Measurements from ENCODE around the gene MED12. TPM values are rescaled to one million over a fixed set of nuclear protein-coding genes. Genes with fewer than 3 reads are reported as not detected.

MED12 gene
- total RNA-seq, 4 donors from 2014 or later = 29.0 to 74.4 (median 36.0) TPM

DNA sequence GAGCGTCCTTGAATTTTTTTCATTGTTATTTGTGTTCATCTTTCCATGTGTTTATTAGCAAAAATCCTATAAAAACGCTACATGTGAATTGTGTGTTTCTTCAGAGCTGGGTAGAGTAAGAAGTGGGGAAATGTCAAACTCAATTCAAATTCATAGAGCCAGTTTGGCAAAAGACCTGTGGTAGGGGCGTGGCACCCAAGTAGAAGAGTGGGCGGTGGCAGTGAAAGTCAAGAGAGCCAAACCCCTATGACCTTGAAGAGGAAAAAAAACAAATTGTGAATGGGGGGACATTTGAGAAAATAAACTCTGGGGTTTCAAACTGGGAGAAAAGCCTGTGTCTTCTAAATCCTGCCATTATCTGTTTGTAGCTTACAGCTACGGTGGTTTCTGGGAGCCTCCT, 27.1 kb upstream of the MED12 start:
- TF ChIP-seq CTCF (IDR thresholded peaks at IDR 0.05) = no peak
- DNase-seq (ENCODE audit: low spot score) = no peak
- no peak for ATAC-seq (ENCODE audit: low FRiP score)

- no peak for DNase-seq (ENCODE audit: low spot score)
- TF ChIP-seq CTCF (IDR thresholded peaks at IDR 0.05) = no peak
- ATAC-seq (ENCODE audit: low FRiP score) = no peak
Observed at GRCh38 chrX:71095033-71095432, 23.4 kb upstream of the MED12 start.

GRCh38 chrX:71095555-71095980, 22.8 kb upstream of the MED12 start, which contains the start of gene FOXO4:
Gene FOXO4 (plus strand): TSS chrX:71095851. CDS start chrX:71096529, 678 bp downstream.
- ATAC-seq (ENCODE audit: low FRiP score) = peak; percentile 86
- peak; percentile 62 for DNase-seq (ENCODE audit: low spot score)
- no peak for TF ChIP-seq CTCF (IDR thresholded peaks at IDR 0.05)

DNA sequence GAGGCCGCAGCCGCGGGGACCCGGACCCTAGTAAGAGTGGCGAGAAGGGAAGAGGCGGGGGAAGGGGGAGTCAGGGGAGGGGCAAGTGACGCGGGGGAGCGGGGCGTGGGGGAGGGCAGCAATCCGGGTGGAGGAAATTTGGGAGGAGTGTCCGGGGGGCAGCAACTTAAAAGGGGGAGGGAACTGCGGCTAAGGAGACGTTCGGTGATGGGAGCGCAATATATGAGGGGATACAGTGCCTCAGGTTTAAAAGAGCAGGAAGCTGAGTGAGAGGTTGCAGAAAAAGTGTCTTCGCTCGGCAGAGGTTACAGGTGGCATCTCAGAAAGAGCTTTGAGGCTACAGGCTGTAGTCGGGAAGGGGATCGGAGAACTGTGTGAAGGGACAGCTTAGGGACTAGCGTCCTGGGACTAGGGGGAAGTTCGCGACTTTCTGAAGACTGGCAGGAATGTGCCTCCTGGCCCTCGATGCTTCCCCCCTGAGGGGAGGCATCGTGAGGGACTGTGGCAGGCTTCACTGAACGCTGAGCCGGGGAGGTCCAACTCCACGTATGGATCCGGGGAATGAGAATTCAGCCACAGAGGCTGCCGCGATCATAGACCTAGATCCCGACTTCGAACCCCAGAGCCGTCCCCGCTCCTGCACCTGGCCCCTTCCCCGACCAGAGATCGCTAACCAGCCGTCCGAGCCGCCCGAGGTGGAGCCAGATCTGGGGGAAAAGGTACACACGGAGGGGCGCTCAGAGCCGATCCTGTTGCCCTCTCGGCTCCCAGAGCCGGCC, 22.2 kb upstream of the MED12 start:
- no peak for TF ChIP-seq CTCF (IDR thresholded peaks at IDR 0.05)
- no peak for DNase-seq (ENCODE audit: low spot score)
- ATAC-seq (ENCODE audit: low FRiP score) = peak; percentile 22

DNA sequence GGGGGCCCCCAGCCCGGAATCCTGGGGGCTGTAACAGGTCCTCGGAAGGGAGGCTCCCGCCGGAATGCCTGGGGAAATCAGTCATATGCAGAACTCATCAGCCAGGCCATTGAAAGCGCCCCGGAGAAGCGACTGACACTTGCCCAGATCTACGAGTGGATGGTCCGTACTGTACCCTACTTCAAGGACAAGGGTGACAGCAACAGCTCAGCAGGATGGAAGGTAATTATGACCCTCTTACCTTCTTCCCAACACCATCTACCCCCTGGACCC, 21.7 kb upstream of the MED12 start:
- no peak for TF ChIP-seq CTCF (IDR thresholded peaks at IDR 0.05)
- DNase-seq (ENCODE audit: low spot score) = no peak
- ATAC-seq (ENCODE audit: low FRiP score) = no peak

DNA sequence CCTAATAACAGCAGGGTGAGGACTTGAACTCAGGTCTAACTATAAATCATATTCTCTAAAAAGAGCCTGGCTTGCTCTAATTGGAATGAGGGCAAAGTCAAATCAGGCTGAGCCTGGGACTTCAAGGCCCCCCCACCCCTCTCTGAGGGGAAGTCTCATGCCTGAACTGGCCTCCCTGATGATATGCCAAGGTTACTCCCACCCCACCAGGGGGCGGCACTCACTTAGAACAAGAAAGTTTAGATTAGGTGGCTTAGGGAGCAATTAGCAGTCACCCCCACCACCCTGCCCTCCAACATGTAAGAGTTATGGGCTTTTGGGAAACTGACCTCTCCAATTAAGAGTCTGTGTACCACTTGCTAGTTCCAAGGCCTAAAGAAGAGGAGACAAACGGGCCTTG, 20.1 kb upstream of the MED12 start:
- no peak for TF ChIP-seq CTCF (IDR thresholded peaks at IDR 0.05)
- no peak for ATAC-seq (ENCODE audit: low FRiP score)
- DNase-seq (ENCODE audit: low spot score) = peak; percentile 50

- ATAC-seq (ENCODE audit: low FRiP score) (no peak), DNase-seq (ENCODE audit: low spot score) (no peak)
- no peak for TF ChIP-seq CTCF (IDR thresholded peaks at IDR 0.05)
Observed at GRCh38 chrX:71098951-71099506, 19.4 kb upstream of the MED12 start.
